ENCODE data around the gene PTGDS. TPM values are rescaled to one million over a fixed set of nuclear protein-coding genes. Genes with fewer than 3 reads are reported as not detected.
A peak's percentile ranks its signal among the peaks of the same experiment; 100 is the strongest.

PTGDS gene
- total and polyA plus RNA-seq, 10 of the 15 experiments (the other 5 are each of a cell fraction or from before 2014, with no cell fraction given) = not detected

DNA sequence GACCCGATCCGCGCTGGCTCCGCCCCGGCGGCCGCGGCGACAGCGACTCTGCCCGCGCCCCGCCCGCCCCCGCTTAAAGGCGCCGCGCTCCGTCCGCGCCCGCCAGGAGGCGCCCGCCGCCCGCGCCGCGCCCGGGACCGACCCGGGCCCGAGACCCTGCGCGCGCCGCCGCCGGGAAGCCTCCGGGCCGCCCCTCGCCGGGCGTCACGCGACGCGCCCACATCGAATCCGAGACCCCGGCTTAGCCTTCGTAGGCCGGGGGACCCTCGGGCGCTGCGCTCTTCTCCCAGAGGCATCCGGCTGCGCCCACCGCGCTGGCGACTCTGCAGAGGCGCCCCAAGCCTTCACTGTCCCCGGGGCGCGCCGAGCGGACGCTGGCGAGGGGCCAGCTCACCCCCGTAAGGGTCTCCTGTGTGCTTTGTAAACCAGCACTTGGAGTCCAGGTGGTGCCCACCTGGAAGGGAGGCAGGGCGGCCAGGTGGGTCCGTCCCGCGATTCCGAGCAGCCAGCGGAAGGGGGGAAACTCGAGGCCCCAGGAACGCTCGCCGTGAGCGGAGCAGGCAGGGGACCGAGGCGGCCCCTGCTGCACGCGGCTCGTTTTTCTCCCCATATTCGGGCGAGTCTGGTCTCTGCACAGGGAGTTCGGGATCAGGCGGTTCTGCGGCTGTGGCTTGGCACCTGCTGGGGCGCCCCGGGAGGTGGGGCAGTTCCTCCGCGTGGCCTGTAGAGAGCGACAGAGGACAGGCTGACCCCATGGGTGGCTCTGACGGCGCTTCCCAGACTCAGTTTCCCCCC, 51.2 kb downstream of the PTGDS start:
- Histone ChIP-seq H3K4me2 (ENCODE audit: control insufficient read depth, insufficient read depth) (peak overlapping the region; percentile 77), H3K79me2 (ENCODE audit: control insufficient read depth, insufficient read depth, low read length) (no peaks in the 10 kb centered on the region), H3K9ac (ENCODE audit: control insufficient read depth, insufficient read depth, low read length) (no peak overlapping the region), H3K27ac (ENCODE audit: control insufficient read depth, insufficient read depth) (no peak overlapping the region), H3K9me3 (replicated peaks; ENCODE audit: control insufficient read depth, insufficient read depth, low read length) (no peaks in the 10 kb centered on the region), H2AFZ (ENCODE audit: control insufficient read depth, low read depth, low read length) (peak overlapping the region; percentile 34; the same call in 1 of the 2 replicates), H3K4me1 (ENCODE audit: control insufficient read depth, insufficient read depth, low read length) (peaks cover 40% of the 10 kb centered on the region), H3K27me3 (replicated peaks in 1 of 2; ENCODE audit: control insufficient read depth in 2 of 2, insufficient read depth in 2 of 2, low read length in 1 of 2) (peaks cover 0 to 2% of the 10 kb centered on the region in 2 experiments; a peak in 2 of 4 replicates), H4K20me1 (ENCODE audit: control insufficient read depth, insufficient read depth) (no peaks in the 10 kb centered on the region), H3K36me3 (ENCODE audit: control insufficient read depth in 2 of 2, insufficient read depth in 2 of 2, low read length in 1 of 2) (no peaks in the 10 kb centered on the region), H3K4me3 (peak overlapping the region; percentile 68)
- in situ Hi-C loops (cut with MboI) = no loop called here
- TF ChIP-seq STAT3 (IDR thresholded peaks at IDR 0.05; ENCODE audit: low read depth, low read length) (no peak), BHLHE40 (IDR thresholded peaks at IDR 0.05; ENCODE audit: borderline replicate concordance in 1 of 2, low read depth in 2 of 2, low read length in 1 of 2) (peak; percentile 0 to 68; a peak in 1 of 4 replicates), RUNX3 (IDR thresholded peaks at IDR 0.05; ENCODE audit: low read length) (0 out of 2 replicates have a peak, but pooled peaks have one; percentile 3), SMARCA5 (IDR thresholded peaks at IDR 0.05) (peak; percentile 48; the same call in 1 of the 2 replicates), TCF3 (IDR thresholded peaks at IDR 0.05; ENCODE audit: borderline replicate concordance, insufficient read depth, low read depth, low read length) (peak; percentile 54; the same call in 1 of the 2 replicates), RAD21 (IDR thresholded peaks at IDR 0.05; ENCODE audit: insufficient read depth, low read depth, low read length) (0 out of 2 replicates have a peak, but pooled peaks have one; percentile 17), EGR1 (IDR thresholded peaks at IDR 0.05; ENCODE audit: borderline replicate concordance in 1 of 2, low read depth in 2 of 2, low read length in 2 of 2) (peak in 1 of 2 experiments; percentile 96; a peak in 2 of 3 replicates), DPF2 (IDR thresholded peaks at IDR 0.05) (0 out of 2 replicates have a peak, but pooled peaks have one; percentile 25), ZNF274 (IDR thresholded peaks at IDR 0.05; ENCODE audit: insufficient read depth, insufficient read length) (no peak), GATAD2B (conservative IDR thresholded peaks at IDR 0.05; ENCODE audit: low read depth) (0 out of 2 replicates have a peak, but pooled peaks have one; percentile 47), SRF (IDR thresholded peaks at IDR 0.05; ENCODE audit: low read depth in 2 of 2, low read length in 2 of 2) (no peak)
- TF ChIP-seq, protein P1, sequence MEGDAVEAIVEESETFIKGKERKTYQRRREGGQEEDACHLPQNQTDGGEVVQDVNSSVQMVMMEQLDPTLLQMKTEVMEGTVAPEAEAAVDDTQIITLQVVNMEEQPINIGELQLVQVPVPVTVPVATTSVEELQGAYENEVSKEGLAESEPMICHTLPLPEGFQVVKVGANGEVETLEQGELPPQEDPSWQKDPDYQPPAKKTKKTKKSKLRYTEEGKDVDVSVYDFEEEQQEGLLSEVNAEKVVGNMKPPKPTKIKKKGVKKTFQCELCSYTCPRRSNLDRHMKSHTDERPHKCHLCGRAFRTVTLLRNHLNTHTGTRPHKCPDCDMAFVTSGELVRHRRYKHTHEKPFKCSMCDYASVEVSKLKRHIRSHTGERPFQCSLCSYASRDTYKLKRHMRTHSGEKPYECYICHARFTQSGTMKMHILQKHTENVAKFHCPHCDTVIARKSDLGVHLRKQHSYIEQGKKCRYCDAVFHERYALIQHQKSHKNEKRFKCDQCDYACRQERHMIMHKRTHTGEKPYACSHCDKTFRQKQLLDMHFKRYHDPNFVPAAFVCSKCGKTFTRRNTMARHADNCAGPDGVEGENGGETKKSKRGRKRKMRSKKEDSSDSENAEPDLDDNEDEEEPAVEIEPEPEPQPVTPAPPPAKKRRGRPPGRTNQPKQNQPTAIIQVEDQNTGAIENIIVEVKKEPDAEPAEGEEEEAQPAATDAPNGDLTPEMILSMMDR (IDR thresholded peaks at IDR 0.05 in 2 of 3, conservative IDR thresholded peaks at IDR 0.05 in 1 of 3; ENCODE audit: control insufficient read depth in 2 of 3, extremely low read depth in 1 of 3, insufficient read depth in 1 of 3, low read depth in 3 of 3, low read length in 3 of 3) = peak; percentile 34 to 72 (median 59); a peak in 5 of 6 replicates
- ChIA-PET CTCF (interaction anchor here (0.7 to 4.7 kb wide), 42 partner anchors 10 to 263 kb away, joined by 3 to 65 read pairs (median 5); partner anchors contain the start of genes AJM1, C8G, CLIC3 and MAN1B1), SMC1A (ENCODE audit: uncharacterized antibody, unreplicated experiment) (interaction anchor here (1.3 to 2.1 kb wide), 3 partner anchors 40 to 80 kb away, joined by 4 to 14 read pairs (median 6); no protein-coding TSS in a partner anchor), POLR2A (interaction anchor here (0.5 to 1.0 kb wide), 2 partner anchors 36 to 142 kb away, joined by 4 read pairs; partner anchors contain the start of genes PAXX and TRAF2), RAD21 (ENCODE audit: unreplicated experiment) (interaction anchor here (1.2 to 2.1 kb wide), 8 partner anchors 18 to 262 kb away, joined by 3 to 23 read pairs (median 4); partner anchors contain the start of gene AJM1)
- DNase-seq (ENCODE audit: low read depth, low spot score) (no peak), ATAC-seq (peak; percentile 51), FAIRE-seq (no peak)
- BruUV-seq (replicated peaks) = no TSS peak
- intact Hi-C loops (cut with micrococcal nuclease; ENCODE audit: unreplicated experiment) = no loop called here
- WGBS (ENCODE audit: insufficient coverage, insufficient replicate concordance, low lambda C conversion rate, missing lambda C conversion rate) = under 1% methylated on average over 74 of the region's 98 CpGs
